RWPE2 (cell line): ENCODE results near the gene NRL.

Experiments used
- ATAC-seq: fragments of 200-7000 bp; cut with Tn5 transposase; 3 replicates; pipeline ENCODE4 v1.9.1; 2021; ENCODE audit warnings: low read depth
- DNase-seq: peaks from one replicate; pipeline ENCODE4 v3.0.0-alpha.2; 2020; ENCODE audit warnings: low spot score
- H3K27ac ChIP-seq: fragments of 450-650 bp; 2 replicates; pipeline ENCODE4 v1.5.1; 2017; ENCODE audit warnings: mild to moderate bottlenecking; ENCODE audit not compliant: poor library complexity, severe bottlenecking
- H3K27me3 ChIP-seq: fragments of 250-450 bp; sonication (Bioruptor Pico); 2 replicates; pipeline ENCODE4 v1.5.1; 2021; ENCODE audit warnings: mild to moderate bottlenecking, moderate library complexity; ENCODE audit not compliant: insufficient read depth, poor library complexity, severe bottlenecking
- H3K36me3 ChIP-seq: fragments of 250-450 bp; sonication (Bioruptor Pico); 2 replicates; pipeline ENCODE4 v1.5.1; 2020; ENCODE audit warnings: low read depth, mild to moderate bottlenecking, moderate library complexity
- H3K4me1 ChIP-seq: fragments of 250-450 bp; sonication (Bioruptor Pico); 2 replicates; pipeline ENCODE4 v1.5.1; 2021; ENCODE audit warnings: mild to moderate bottlenecking, moderate library complexity; ENCODE audit not compliant: insufficient read depth, poor library complexity, severe bottlenecking
- H3K4me3 ChIP-seq: fragments of 250-450 bp; sonication (Bioruptor Pico); 2 replicates; pipeline ENCODE4 v1.5.1; 2021; ENCODE audit warnings: mild to moderate bottlenecking, moderate library complexity; ENCODE audit not compliant: severe bottlenecking
- H3K9me3 ChIP-seq: fragments of 250-450 bp; sonication (Bioruptor Pico); 2 replicates; pipeline ENCODE4 v1.5.1; 2021; ENCODE audit warnings: mild to moderate bottlenecking, moderate library complexity; ENCODE audit not compliant: severe bottlenecking
- CTCF ChIP-seq: fragments of 450-650 bp; IDR thresholded peaks from one replicate; pipeline ENCODE4 v1.5.1; 2017; ENCODE audit warnings: mild to moderate bottlenecking, moderate library complexity; ENCODE audit not compliant: poor library complexity, severe bottlenecking

The NRL gene

GRCh38 chr14:24065408-24065807 is 49.3 kb downstream of the NRL start:
- peak; percentile 68 for DNase-seq
- H3K36me3 ChIP-seq = no peaks in the 10 kb centered on the region
- no peak for TF ChIP-seq CTCF
- H3K4me1 ChIP-seq = no peaks in the 10 kb centered on the region
- no peaks in the 10 kb centered on the region for H3K9me3 ChIP-seq
- H3K4me3 ChIP-seq = no peak overlapping the region
- no peak for ATAC-seq
- H3K27ac ChIP-seq = no peak overlapping the region
- no peaks in the 10 kb centered on the region for H3K27me3 ChIP-seq

- ATAC-seq (no peak), DNase-seq (peak; percentile 52)
- Histone ChIP-seq H3K27ac (no peak overlapping the region), H3K4me3 (no peak overlapping the region), H3K9me3 (no peaks in the 10 kb centered on the region), H3K36me3 (no peaks in the 10 kb centered on the region), H3K27me3 (no peaks in the 10 kb centered on the region), H3K4me1 (no peaks in the 10 kb centered on the region)
- no peak for TF ChIP-seq CTCF
These were observed 49.9 kb downstream of the NRL start for GRCh38 chr14:24064856-24065255.

GRCh38 chr14:24064091-24064795 is 50.5 kb downstream of the NRL start:
- H3K4me3 ChIP-seq = no peak overlapping the region
- DNase-seq (peak; percentile 73), ATAC-seq (no peak)
- H3K36me3 ChIP-seq = no peaks in the 10 kb centered on the region
- H3K4me1 ChIP-seq = no peaks in the 10 kb centered on the region
- no peak overlapping the region for H3K27ac ChIP-seq
- H3K27me3 ChIP-seq = no peaks in the 10 kb centered on the region
- H3K9me3 ChIP-seq = no peaks in the 10 kb centered on the region
- TF ChIP-seq CTCF = no peak

GRCh38 chr14:24063263-24063836 is 51.4 kb downstream of the NRL start:
- no peak for TF ChIP-seq CTCF
- H3K27ac ChIP-seq = no peak overlapping the region
- no peaks in the 10 kb centered on the region for H3K9me3 ChIP-seq
- no peaks in the 10 kb centered on the region for H3K27me3 ChIP-seq
- H3K36me3 ChIP-seq = no peaks in the 10 kb centered on the region
- ATAC-seq (no peak), DNase-seq (peak; percentile 64)
- H3K4me3 ChIP-seq = no peak overlapping the region
- no peaks in the 10 kb centered on the region for H3K4me1 ChIP-seq
